Measurements from ENCODE around the gene LCE7A.

LCE7A gene, protein sequence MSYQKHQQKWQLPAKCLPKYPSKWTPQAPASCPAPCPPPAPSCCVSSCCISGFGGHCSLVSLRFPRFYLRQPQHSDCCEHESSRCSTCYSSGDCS

DNA sequence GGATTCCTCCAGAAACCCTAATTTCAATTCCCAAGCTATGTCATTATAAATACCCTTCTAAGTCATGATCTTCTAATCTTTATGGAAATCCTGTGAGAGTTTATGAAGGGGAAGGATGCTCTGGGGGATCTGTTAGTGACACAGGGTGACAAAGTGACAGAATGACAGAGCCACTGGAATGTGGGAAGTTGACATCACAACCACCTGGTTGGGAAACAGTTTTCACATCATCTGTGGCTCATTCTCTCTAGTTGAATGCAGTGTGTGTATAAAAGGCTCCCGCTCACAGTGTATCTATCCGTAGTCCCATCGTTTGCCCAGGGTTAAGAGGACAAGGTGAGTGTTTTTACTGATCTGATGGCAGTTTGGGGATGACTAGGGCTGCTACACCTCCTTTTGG, at the start of gene LCE7A:
Gene LCE7A, plus strand, starts transcription at position 301 of the 400 bp plus-strand sequence. CDS start 702 bp downstream, outside the sequence.
- Histone ChIP-seq H3K36me3 (ENCODE audit: control insufficient read depth in 1 of 2, insufficient read depth in 2 of 2, low read length in 2 of 2) (no peaks in the 10 kb centered on the region), H3K4me3 (ENCODE audit: low read depth in 1 of 2, low read length in 2 of 2) (no peak within 1 kb of the TSS), H3K9me3 (ENCODE audit: control insufficient read depth in 1 of 2, low read length in 2 of 2) (no peaks in the 10 kb centered on the region), H3K27me3 (ENCODE audit: low read depth, low read length) (no peaks in the 10 kb centered on the region), H3K27ac (ENCODE audit: low read length) (no peak within 1 kb of the TSS), H3K4me1 (ENCODE audit: control insufficient read depth in 1 of 2, insufficient read depth in 2 of 2, low read length in 2 of 2) (peaks cover 0 to 6% of the 10 kb centered on the region in 2 donors)

DNA sequence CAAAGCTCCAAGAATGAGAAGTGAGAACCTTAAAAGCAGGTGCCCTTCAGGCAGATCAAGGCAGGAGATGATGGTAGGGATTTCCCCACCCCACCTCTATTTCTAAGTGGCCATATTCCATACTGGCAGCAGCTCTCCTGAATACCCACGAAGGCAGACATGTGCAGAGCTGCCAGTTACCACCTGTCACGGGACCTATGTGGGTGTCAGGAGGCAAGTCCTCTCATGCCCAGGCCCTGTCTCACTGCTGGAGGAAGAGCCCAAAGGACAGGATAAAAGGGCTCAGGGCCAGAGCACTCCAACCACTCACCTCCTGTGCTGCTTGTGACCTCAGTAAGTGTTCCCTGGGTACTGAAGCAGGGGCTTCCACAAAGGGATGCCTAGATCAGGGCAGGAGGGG, 48.7 kb upstream of the LCE7A start:
- Histone ChIP-seq H3K9me3 (ENCODE audit: control insufficient read depth in 1 of 2, low read length in 2 of 2) (no peaks in the 10 kb centered on the region), H3K36me3 (ENCODE audit: control insufficient read depth in 1 of 2, insufficient read depth in 2 of 2, low read length in 2 of 2) (no peaks in the 10 kb centered on the region), H3K4me1 (ENCODE audit: control insufficient read depth in 1 of 2, insufficient read depth in 2 of 2, low read length in 2 of 2) (no peaks in the 10 kb centered on the region), H3K27ac (ENCODE audit: low read length) (no peak overlapping the region), H3K27me3 (ENCODE audit: low read depth, low read length) (no peaks in the 10 kb centered on the region), H3K4me3 (ENCODE audit: low read depth in 1 of 2, low read length in 2 of 2) (no peak overlapping the region)

DNA sequence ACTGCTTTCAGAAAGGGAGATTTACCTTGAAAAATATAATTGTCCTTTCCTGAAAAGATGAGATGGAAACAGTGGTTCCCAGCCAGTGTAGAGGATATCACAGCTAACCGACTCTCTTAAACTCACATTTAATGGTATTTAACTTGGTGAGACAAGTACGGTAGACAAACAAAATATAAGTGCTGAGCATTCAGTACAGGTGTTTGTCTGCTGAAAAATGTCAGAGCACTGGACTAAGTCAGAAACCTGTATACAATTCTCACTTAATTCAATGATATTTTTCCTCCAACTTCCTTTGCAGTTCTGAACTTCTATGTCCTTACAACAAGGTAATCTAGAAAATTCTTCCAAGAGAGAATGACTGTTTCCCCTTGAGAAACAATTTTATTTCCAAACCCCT, 48.1 kb upstream of the LCE7A start, which contains the start of gene LCE1B:
Gene LCE1B, plus strand, starts transcription at position 301 of the 400 bp plus-strand sequence. CDS start 476 bp downstream, outside the sequence.
- H3K27ac ChIP-seq (ENCODE audit: low read length): no peak within 1 kb of the TSS
- no peaks in the 10 kb centered on the region for H3K27me3 ChIP-seq (ENCODE audit: low read depth, low read length)
- H3K36me3 ChIP-seq (ENCODE audit: control insufficient read depth in 1 of 2, insufficient read depth in 2 of 2, low read length in 2 of 2): no peaks in the 10 kb centered on the region
- H3K4me3 ChIP-seq (ENCODE audit: low read depth in 1 of 2, low read length in 2 of 2): no peak within 1 kb of the TSS
- H3K4me1 ChIP-seq (ENCODE audit: control insufficient read depth in 1 of 2, insufficient read depth in 2 of 2, low read length in 2 of 2): no peaks in the 10 kb centered on the region
- H3K9me3 ChIP-seq (ENCODE audit: control insufficient read depth in 1 of 2, low read length in 2 of 2): no peaks in the 10 kb centered on the region

DNA sequence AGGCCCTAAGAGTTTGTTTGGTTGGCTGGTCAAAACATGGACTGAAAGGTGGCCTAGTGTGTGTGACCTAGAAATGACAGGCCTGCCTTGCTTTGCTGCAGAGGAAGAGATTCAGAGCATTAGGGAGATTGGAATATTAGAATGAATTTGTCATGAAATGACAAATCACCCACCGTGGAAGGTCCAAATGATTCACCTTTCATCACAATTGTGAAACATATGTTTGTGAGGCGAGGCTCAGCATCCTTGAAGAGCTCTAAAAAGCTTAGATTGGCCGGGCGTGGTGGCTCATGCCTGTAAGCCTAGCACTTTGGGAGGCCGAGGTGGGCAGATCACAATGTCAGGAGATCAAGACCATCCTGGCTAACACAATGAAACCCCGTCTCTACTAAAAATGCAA, 42.5 kb upstream of the LCE7A start:
- H3K36me3 ChIP-seq (ENCODE audit: control insufficient read depth in 1 of 2, insufficient read depth in 2 of 2, low read length in 2 of 2): no peaks in the 10 kb centered on the region
- H3K27me3 ChIP-seq (ENCODE audit: low read depth, low read length): no peaks in the 10 kb centered on the region
- H3K4me1 ChIP-seq (ENCODE audit: control insufficient read depth in 1 of 2, insufficient read depth in 2 of 2, low read length in 2 of 2): no peaks in the 10 kb centered on the region
- H3K27ac ChIP-seq (ENCODE audit: low read length): no peak overlapping the region
- no peak overlapping the region for H3K4me3 ChIP-seq (ENCODE audit: low read depth in 1 of 2, low read length in 2 of 2)
- no peaks in the 10 kb centered on the region for H3K9me3 ChIP-seq (ENCODE audit: control insufficient read depth in 1 of 2, low read length in 2 of 2)

DNA sequence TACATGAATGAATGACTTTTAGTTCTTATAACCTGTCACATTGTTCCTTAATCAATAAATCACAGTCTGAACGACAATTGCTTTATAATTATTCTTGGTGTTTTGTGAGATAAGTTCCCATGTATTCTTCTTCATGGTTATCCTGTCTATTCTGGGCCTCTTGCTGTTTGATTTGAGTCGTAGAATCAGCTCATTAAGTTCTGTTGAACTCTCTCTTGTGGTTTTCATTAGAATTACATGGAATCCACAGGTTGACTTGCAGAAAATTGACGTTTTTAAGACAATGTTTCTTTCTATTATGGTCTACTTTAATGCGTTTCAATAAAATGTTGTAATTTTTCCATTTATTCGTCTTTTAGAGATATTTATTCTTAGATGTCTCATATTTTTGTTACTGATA, 36.5 kb upstream of the LCE7A start:
- no peaks in the 10 kb centered on the region for H3K9me3 ChIP-seq (ENCODE audit: control insufficient read depth in 1 of 2, low read length in 2 of 2)
- H3K27ac ChIP-seq (ENCODE audit: low read length): no peak overlapping the region
- H3K4me3 ChIP-seq (ENCODE audit: low read depth in 1 of 2, low read length in 2 of 2): no peak overlapping the region
- no peaks in the 10 kb centered on the region for H3K4me1 ChIP-seq (ENCODE audit: control insufficient read depth in 1 of 2, insufficient read depth in 2 of 2, low read length in 2 of 2)
- no peaks in the 10 kb centered on the region for H3K27me3 ChIP-seq (ENCODE audit: low read depth, low read length)
- no peaks in the 10 kb centered on the region for H3K36me3 ChIP-seq (ENCODE audit: control insufficient read depth in 1 of 2, insufficient read depth in 2 of 2, low read length in 2 of 2)

DNA sequence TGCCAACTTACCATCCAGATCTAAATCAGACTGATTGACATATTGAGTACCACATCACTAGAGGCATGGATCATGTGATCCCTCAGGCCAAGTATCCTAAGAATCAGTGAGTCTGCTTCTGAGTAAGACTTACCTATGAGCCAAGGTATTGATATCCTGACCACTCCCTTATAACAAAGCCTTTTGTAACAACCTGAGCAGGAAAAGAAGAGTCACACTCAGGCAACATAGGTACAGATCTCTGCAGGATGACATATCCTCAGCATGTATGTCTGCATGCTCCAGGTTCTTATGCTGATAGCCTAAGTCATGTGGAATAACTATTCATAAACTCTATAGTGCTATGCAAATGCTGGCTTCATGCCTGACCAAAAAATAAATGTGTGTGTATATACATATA, 34.8 kb upstream of the LCE7A start:
- Histone ChIP-seq H3K36me3 (ENCODE audit: control insufficient read depth in 1 of 2, insufficient read depth in 2 of 2, low read length in 2 of 2) (no peaks in the 10 kb centered on the region), H3K9me3 (ENCODE audit: control insufficient read depth in 1 of 2, low read length in 2 of 2) (no peaks in the 10 kb centered on the region), H3K4me1 (ENCODE audit: control insufficient read depth in 1 of 2, insufficient read depth in 2 of 2, low read length in 2 of 2) (no peaks in the 10 kb centered on the region), H3K27me3 (ENCODE audit: low read depth, low read length) (no peaks in the 10 kb centered on the region), H3K4me3 (ENCODE audit: low read depth in 1 of 2, low read length in 2 of 2) (no peak overlapping the region), H3K27ac (ENCODE audit: low read length) (no peak overlapping the region)

DNA sequence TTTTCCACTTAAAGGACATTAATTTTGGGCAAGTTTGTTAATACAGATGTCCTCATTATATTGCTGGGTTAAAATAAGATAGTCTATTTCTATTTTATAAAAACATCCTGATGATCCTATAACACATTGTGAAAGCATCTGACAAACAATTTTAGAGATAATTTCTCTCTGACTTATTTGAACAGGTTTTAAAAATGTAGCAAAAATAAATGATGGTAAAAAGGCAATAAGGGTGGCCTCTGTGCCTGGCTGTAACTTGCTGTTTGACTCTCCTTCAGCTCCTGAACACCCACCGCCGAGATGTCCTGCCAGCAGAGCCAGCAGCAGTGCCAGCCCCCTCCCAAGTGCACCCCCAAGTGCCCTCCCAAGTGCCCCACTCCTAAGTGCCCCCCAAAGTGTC, 32.6 kb upstream of the LCE7A start, which contains the start of gene LCE1A:
Gene LCE1A, plus strand, starts transcription at position 301 of the 400 bp plus-strand sequence. Its CDS starts 0 bp downstream, at position 301.
- H3K27me3 ChIP-seq (ENCODE audit: low read depth, low read length): no peaks in the 10 kb centered on the region
- no peak within 1 kb of the TSS for H3K27ac ChIP-seq (ENCODE audit: low read length)
- H3K36me3 ChIP-seq (ENCODE audit: control insufficient read depth in 1 of 2, insufficient read depth in 2 of 2, low read length in 2 of 2): no peaks in the 10 kb centered on the region
- no peaks in the 10 kb centered on the region for H3K9me3 ChIP-seq (ENCODE audit: control insufficient read depth in 1 of 2, low read length in 2 of 2)
- H3K4me1 ChIP-seq (ENCODE audit: control insufficient read depth in 1 of 2, insufficient read depth in 2 of 2, low read length in 2 of 2): no peaks in the 10 kb centered on the region
- H3K4me3 ChIP-seq (ENCODE audit: low read depth in 1 of 2, low read length in 2 of 2): no peak within 1 kb of the TSS

DNA sequence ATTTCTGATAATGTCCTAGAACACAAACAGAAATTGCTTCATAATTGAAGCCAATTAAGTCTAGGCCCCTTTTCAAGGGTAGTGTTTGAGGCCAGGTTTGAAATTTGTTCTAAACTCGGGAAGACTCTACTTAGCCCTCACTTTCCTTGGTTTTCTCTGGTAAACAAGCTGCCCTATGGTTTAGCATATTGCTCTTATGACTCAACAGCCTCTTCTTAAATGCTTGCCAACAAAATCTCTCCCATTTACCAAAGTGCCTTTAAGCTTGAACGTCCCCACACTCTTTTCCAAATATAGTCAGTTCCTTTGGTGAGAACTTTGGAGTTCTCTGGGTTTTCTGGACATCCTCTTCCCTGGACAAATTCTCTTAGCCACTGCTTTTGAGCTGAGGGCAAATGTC, 22.9 kb upstream of the LCE7A start:
- Histone ChIP-seq H3K4me3 (ENCODE audit: low read depth in 1 of 2, low read length in 2 of 2) (no peak overlapping the region), H3K27me3 (ENCODE audit: low read depth, low read length) (no peaks in the 10 kb centered on the region), H3K27ac (ENCODE audit: low read length) (no peak overlapping the region), H3K4me1 (ENCODE audit: control insufficient read depth in 1 of 2, insufficient read depth in 2 of 2, low read length in 2 of 2) (no peaks in the 10 kb centered on the region), H3K9me3 (ENCODE audit: control insufficient read depth in 1 of 2, low read length in 2 of 2) (no peaks in the 10 kb centered on the region), H3K36me3 (ENCODE audit: control insufficient read depth in 1 of 2, insufficient read depth in 2 of 2, low read length in 2 of 2) (no peaks in the 10 kb centered on the region)

DNA sequence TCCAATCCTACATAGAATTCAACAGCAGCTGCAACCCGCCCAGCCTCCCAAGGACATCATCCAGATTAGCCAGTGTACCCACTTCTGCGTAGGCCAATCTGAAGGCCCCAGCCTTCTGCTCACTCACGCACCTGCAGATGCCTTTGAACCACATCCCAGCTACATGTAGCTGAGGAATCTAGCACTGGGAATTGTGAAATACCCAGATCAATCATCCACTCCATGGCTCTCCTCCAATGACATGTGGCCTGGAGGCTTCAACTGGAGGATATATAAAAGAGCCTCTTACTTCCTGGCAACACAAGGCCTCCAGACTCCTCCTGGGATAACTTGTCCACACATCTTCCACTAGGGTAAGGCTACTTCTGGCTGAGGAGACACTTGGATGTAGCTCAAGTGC, 17.2 kb upstream of the LCE7A start, which contains the start of gene LCE6A:
Gene LCE6A, plus strand, starts transcription at position 301 of the 400 bp plus-strand sequence. CDS start 665 bp downstream, outside the sequence.
- Histone ChIP-seq H3K4me1 (ENCODE audit: control insufficient read depth in 1 of 2, insufficient read depth in 2 of 2, low read length in 2 of 2) (no peaks in the 10 kb centered on the region), H3K27ac (ENCODE audit: low read length) (no peak within 1 kb of the TSS)

DNA sequence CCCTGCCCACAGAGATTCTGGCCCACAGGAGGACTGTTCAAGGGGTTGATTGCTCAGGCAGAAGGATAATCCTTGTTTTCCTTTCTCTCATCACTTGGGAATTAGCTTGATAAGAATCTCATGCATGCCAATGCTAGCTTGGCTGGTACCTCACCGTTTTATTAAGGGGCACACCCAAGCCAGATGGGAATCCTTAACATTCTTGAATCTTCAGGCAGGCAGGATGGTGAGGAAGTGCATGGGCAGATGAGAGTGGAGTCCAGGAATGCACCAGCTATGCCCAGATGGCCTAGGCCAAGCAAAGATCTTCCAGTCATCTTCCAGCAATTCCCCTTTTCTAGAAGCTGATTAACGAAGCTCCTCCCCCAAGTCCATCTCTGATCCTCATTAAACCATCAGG, 4.1 kb upstream of the LCE7A start:
- Histone ChIP-seq H3K36me3 (ENCODE audit: control insufficient read depth in 1 of 2, insufficient read depth in 2 of 2, low read length in 2 of 2) (no peaks in the 10 kb centered on the region), H3K27me3 (ENCODE audit: low read depth, low read length) (no peaks in the 10 kb centered on the region), H3K27ac (ENCODE audit: low read length) (no peak overlapping the region), H3K4me3 (ENCODE audit: low read depth in 1 of 2, low read length in 2 of 2) (no peak overlapping the region), H3K9me3 (ENCODE audit: control insufficient read depth in 1 of 2, low read length in 2 of 2) (no peaks in the 10 kb centered on the region), H3K4me1 (ENCODE audit: control insufficient read depth in 1 of 2, insufficient read depth in 2 of 2, low read length in 2 of 2) (no peaks in the 10 kb centered on the region)

More for the DNA sequence above, 17.2 kb upstream of the LCE7A start, which contains the start of gene LCE6A:
- H3K27me3 ChIP-seq (ENCODE audit: low read depth, low read length): no peaks in the 10 kb centered on the region
- H3K9me3 ChIP-seq (ENCODE audit: control insufficient read depth in 1 of 2, low read length in 2 of 2): no peaks in the 10 kb centered on the region
- no peak within 1 kb of the TSS for H3K4me3 ChIP-seq (ENCODE audit: low read depth in 1 of 2, low read length in 2 of 2)
- no peaks in the 10 kb centered on the region for H3K36me3 ChIP-seq (ENCODE audit: control insufficient read depth in 1 of 2, insufficient read depth in 2 of 2, low read length in 2 of 2)

DNA sequence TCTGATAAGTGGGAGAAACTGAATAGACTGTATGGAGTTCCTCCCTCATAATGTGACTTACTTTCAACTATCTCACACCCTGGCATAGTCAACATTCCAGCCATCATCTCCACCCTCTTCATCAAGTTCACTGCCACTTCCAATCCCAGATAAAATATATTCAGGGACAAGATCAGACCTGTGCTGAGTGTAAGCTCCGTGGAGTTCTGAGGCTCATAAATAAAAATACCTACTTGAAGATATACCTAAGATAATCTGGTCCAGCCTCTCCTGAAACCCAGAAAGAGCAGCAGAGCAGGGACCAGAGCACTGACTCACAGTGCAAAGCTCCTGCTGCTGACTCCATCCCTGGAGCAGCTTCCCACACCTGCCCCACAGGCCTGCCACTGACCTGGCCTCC, 1.7 kb upstream of the LCE7A start:
- Histone ChIP-seq H3K4me3 (ENCODE audit: low read depth in 1 of 2, low read length in 2 of 2) (no peak overlapping the region), H3K9me3 (ENCODE audit: control insufficient read depth in 1 of 2, low read length in 2 of 2) (no peaks in the 10 kb centered on the region), H3K36me3 (ENCODE audit: control insufficient read depth in 1 of 2, insufficient read depth in 2 of 2, low read length in 2 of 2) (no peaks in the 10 kb centered on the region), H3K4me1 (ENCODE audit: control insufficient read depth in 1 of 2, insufficient read depth in 2 of 2, low read length in 2 of 2) (peaks cover 0 to 6% of the 10 kb centered on the region in 2 donors), H3K27me3 (ENCODE audit: low read depth, low read length) (no peaks in the 10 kb centered on the region), H3K27ac (ENCODE audit: low read length) (no peak overlapping the region)

DNA sequence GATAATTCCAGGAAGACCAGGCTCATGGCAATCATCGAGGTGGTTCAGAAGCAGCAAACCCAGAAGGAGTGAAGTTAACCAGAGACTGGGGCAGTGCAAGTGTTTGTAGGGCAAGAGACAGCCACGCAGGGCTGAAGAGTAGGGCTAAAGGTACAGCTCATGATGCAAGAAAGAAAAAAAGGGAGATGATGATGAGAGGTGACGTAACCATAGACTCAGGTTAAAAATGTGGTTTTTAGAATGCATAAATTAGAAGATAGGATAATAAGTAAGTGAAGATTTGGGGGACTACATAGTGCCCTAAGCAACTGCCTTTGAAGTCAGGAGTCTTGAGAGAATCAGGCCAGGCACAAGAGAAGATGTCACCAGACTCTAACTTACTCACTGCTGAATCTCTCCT, 333 bp downstream of the LCE7A start:
- Histone ChIP-seq H3K27me3 (ENCODE audit: low read depth, low read length) (no peaks in the 10 kb centered on the region), H3K4me3 (ENCODE audit: low read depth in 1 of 2, low read length in 2 of 2) (no peak overlapping the region), H3K27ac (ENCODE audit: low read length) (no peak overlapping the region), H3K4me1 (ENCODE audit: control insufficient read depth in 1 of 2, insufficient read depth in 2 of 2, low read length in 2 of 2) (peaks cover 0 to 6% of the 10 kb centered on the region in 2 donors), H3K9me3 (ENCODE audit: control insufficient read depth in 1 of 2, low read length in 2 of 2) (no peaks in the 10 kb centered on the region), H3K36me3 (ENCODE audit: control insufficient read depth in 1 of 2, insufficient read depth in 2 of 2, low read length in 2 of 2) (no peaks in the 10 kb centered on the region)
